Mucosa of stomach (tissue), 1 donor: Measurements from ENCODE around the gene PYHIN1.

Source experiments
- H3K27me3 ChIP-seq: one replicate; pipeline ENCODE4 v1.7.0; 2013; ENCODE audit warnings: mild to moderate bottlenecking, low read length; ENCODE audit not compliant: control insufficient read depth, insufficient read depth
- H3K36me3 ChIP-seq: one replicate; pipeline ENCODE4 v1.7.0; 2013; ENCODE audit warnings: low read length; ENCODE audit not compliant: control insufficient read depth, insufficient read depth
- H3K4me1 ChIP-seq: one replicate; pipeline ENCODE4 v1.7.0; 2013; ENCODE audit warnings: mild to moderate bottlenecking, low read length; ENCODE audit not compliant: control insufficient read depth, insufficient read depth
- H3K4me3 ChIP-seq: one replicate; pipeline ENCODE4 v1.7.0; 2013; ENCODE audit warnings: low read length
- H3K9ac ChIP-seq: one replicate; pipeline ENCODE4 v1.7.0; 2013; ENCODE audit warnings: mild to moderate bottlenecking, low read length, moderate library complexity
- H3K9me3 ChIP-seq: one replicate; pipeline ENCODE4 v1.7.0; 2013; ENCODE audit warnings: mild to moderate bottlenecking, low read length, moderate library complexity; ENCODE audit not compliant: control insufficient read depth
- donor health status: Pancreatic carcinoma.

Gene PYHIN1

DNA sequence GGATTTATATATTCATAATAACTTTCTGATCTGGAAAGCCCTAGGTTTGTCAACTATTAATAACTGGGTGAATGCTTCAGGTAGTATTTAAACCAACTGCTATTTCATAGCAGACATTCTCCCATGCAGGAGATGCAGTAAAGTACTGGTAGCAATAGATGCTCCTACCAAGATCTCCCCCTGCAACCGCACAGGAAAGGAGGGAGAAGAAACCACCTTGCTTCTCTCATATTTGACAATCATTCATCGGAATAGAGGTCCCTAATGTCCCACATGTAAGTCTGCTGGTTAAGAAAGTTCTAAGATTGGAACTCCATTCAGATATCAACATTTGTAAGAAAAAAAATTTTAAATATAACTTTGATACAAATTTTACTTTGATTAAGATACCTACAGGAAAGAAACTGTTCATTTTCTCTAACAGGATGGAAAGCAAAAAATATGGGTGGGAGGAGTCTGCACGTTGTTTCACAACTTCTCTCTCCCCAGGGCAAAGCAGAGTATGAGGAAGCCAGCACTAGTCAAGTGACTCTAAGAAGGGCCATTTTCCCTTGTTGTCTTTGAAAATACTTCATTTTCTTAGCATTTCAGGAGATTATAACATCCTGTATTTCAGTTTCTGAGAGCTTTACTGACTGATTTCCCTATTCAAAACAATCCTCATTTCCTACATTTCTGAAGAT is at the start of gene PYHIN1:
TSS of gene PYHIN1 (plus strand) at position 498 of the 683 bp plus-strand sequence. CDS start 5,359 bp downstream, outside the sequence.
- Histone ChIP-seq H3K36me3 (no peaks in the 10 kb centered on the region), H3K4me1 (no peaks in the 10 kb centered on the region), H3K4me3 (no peak within 1 kb of the TSS), H3K9me3 (no peaks in the 10 kb centered on the region), H3K9ac (no peak within 1 kb of the TSS), H3K27me3 (no peaks in the 10 kb centered on the region)

DNA sequence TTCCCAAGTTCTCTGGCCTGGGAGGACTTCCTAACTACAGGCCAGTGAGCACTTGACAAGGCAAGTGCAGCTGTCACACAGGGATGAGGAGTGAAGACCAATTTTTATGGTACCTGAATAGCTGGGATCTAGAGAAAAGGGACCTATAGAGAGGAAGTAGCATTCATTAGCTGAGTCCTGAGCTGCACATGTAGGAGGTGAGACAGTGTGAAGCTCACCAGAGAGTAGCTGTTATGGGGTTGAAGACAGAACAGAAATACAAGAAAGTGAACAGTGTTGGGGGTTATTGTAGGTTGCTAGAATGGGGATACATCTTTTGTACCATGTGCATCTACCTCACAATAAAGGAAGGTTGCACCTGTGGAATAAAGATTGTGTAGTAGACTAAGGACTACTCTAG is 37.7 kb upstream of the PYHIN1 start:
- Histone ChIP-seq H3K4me1 (no peaks in the 10 kb centered on the region), H3K9me3 (no peaks in the 10 kb centered on the region), H3K27me3 (no peaks in the 10 kb centered on the region), H3K4me3 (no peak overlapping the region), H3K9ac (no peak overlapping the region), H3K36me3 (no peaks in the 10 kb centered on the region)

DNA sequence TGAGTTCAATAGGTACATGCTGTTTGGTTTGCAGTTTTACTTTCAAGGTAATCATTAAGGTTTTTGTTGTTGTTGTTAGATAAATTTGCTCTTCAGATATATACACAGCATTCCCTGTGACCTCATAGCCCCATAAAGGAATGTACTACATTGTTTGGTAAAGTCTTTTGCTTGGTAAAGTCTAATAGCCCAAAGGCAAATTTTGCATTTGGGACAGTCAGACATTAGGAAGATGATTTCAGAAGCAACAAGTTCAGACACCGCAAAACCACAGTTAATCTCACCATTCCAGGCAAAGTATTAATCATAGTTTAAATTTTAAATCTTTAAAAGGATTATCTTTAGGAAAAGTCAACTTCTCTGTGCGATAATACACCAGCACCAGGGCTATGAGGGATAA is 32.6 kb upstream of the PYHIN1 start:
- H3K9ac ChIP-seq = no peak overlapping the region
- H3K9me3 ChIP-seq = no peaks in the 10 kb centered on the region
- H3K4me3 ChIP-seq = no peak overlapping the region
- no peaks in the 10 kb centered on the region for H3K27me3 ChIP-seq
- no peaks in the 10 kb centered on the region for H3K36me3 ChIP-seq
- no peaks in the 10 kb centered on the region for H3K4me1 ChIP-seq

DNA sequence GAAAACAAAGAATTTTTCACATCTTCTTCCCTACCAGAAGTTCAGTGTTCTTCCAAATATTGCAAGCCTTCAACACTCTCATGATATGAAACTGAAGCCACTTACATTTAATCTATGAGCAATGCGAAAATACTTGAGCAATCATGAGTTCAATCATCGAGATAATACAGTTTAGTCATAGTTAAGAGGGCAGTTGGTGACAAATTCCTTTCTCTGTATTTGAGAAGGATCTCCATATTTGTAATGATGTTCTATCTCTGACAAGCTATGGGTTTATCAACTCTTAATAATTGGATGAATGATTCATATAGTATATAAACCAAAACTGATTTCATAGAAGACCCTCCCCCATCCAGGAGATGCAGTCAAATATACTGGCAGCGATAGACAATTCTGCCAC is 29.7 kb upstream of the PYHIN1 start:
- Histone ChIP-seq H3K4me3 (no peak overlapping the region), H3K9me3 (no peaks in the 10 kb centered on the region), H3K27me3 (no peaks in the 10 kb centered on the region), H3K36me3 (no peaks in the 10 kb centered on the region), H3K4me1 (no peaks in the 10 kb centered on the region), H3K9ac (no peak overlapping the region)

DNA sequence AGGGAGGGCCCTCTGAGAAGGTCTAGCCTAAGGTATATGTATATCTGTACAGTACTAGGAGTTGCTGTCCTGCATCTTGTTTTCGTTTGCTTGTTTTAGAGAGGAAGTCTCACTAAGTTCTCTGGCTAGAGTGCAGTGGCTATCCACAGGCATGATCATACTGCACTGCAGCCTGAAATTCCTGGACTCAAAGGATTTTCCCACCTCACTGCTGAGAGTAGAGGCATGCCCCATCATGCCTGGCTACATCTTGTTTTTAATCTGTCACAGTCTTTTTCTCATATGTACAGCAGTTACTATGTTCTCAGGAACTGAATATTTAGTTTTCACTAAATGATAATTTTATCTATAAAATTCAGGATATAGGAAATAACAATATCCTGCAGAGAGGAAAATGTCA is 15.3 kb upstream of the PYHIN1 start:
- Histone ChIP-seq H3K9me3 (no peaks in the 10 kb centered on the region), H3K4me3 (no peak overlapping the region), H3K36me3 (no peaks in the 10 kb centered on the region), H3K4me1 (no peaks in the 10 kb centered on the region), H3K9ac (no peak overlapping the region), H3K27me3 (no peaks in the 10 kb centered on the region)

DNA sequence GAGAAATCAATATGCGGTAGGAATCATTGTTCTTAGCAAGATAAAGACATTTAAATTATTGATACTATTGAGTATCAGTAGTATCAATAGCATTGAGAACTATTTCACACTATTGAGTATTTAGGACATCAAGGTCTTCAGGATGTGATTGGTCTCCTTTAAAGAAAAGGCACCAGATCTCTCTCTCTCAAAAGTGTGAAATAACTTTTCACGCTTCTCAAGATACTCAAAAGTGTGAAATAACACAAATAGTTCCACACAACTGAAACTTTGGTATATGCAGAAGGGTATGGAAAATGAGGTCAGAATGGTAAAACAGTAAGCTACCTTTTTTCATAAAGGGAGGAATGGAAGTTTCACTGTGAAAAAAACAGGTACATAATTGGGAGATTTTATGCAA is 6.7 kb upstream of the PYHIN1 start:
- no peaks in the 10 kb centered on the region for H3K36me3 ChIP-seq
- H3K27me3 ChIP-seq = no peaks in the 10 kb centered on the region
- H3K4me1 ChIP-seq = no peaks in the 10 kb centered on the region
- H3K9ac ChIP-seq = no peak overlapping the region
- H3K9me3 ChIP-seq = no peaks in the 10 kb centered on the region
- no peak overlapping the region for H3K4me3 ChIP-seq

DNA sequence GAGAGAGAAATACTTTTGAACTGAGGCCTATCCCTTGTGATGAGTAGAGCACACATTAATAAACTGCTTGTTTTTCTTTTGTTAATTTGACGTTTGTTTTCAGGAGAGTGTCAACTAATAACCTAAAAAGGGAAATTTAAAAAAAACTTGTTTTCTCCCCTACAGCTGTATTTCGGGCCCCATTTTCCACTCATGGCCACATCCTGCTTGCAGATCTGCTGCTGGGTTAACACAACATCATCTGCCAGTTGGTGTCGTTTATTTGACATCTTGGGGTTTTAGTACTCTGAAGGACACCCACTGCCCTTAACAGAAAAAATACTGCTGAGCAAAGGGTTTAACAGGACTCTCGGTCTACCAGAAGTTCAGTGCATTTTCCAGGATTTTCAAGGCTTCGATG is 848 bp upstream of the PYHIN1 start:
- H3K9me3 ChIP-seq = no peaks in the 10 kb centered on the region
- no peak overlapping the region for H3K4me3 ChIP-seq
- H3K9ac ChIP-seq = no peak overlapping the region
- H3K36me3 ChIP-seq = no peaks in the 10 kb centered on the region
- no peaks in the 10 kb centered on the region for H3K4me1 ChIP-seq
- H3K27me3 ChIP-seq = no peaks in the 10 kb centered on the region

DNA sequence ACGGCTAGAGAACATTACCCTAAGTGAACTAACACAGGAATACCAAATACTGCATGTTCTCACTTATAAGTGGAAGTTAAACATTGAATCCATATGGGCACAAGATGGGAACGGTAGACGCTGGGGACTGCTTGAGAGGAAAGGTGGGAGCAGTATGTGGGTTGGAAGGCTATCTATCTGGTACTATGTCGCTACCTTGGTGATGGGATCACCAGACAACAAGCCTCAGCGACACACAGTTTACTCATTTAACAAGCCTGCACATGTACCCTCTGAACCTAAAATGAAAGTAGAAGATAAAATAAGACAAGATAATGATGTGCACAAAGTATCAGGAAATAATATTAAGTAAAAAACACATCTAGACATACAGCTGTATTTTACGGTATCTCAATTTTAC is 819 bp downstream of the PYHIN1 start:
- Histone ChIP-seq H3K4me1 (no peaks in the 10 kb centered on the region), H3K9ac (no peak overlapping the region), H3K27me3 (no peaks in the 10 kb centered on the region), H3K9me3 (no peaks in the 10 kb centered on the region), H3K4me3 (no peak overlapping the region), H3K36me3 (no peaks in the 10 kb centered on the region)

DNA sequence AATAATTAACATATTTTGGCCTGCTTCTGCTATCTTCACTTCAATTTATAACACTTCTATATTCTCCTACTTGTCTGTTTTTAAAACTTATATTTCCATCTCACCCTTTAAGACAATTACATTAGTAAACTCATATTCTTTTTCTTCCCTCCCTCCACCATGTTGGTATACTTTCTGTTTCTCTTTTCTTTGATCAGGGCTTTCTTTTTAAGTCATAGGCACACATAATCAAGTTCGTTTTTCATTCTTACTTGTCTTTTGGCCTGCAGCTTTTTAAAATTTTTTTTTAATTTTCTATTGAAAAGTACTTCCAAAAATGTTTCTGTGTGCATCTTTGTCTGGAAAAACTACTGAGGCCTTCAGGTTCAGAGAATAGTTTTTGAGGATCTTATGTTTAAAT is 2.3 kb downstream of the PYHIN1 start:
- H3K4me3 ChIP-seq = no peak overlapping the region
- no peak overlapping the region for H3K9ac ChIP-seq
- H3K4me1 ChIP-seq = no peaks in the 10 kb centered on the region
- H3K27me3 ChIP-seq = no peaks in the 10 kb centered on the region
- H3K36me3 ChIP-seq = no peaks in the 10 kb centered on the region
- H3K9me3 ChIP-seq = no peaks in the 10 kb centered on the region

DNA sequence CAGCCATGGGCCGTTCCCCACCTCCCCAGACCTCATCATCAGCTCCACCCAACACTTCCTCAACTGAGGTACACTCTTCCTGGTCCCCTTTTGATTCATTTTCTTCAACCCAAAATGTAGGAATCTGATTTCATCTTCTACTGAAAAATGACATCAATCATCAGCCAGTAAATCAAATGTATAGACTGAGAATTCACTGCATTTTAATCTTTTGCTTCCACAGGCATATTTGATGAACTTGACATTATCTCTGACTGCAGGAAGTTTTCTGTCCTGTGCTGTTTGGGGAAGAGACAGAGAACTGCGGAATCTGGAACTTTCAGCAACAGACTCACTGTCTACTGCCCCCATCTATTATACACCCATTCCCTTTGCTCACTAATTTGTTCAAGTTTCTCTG is 7.8 kb downstream of the PYHIN1 start:
- H3K27me3 ChIP-seq = no peaks in the 10 kb centered on the region
- no peak overlapping the region for H3K4me3 ChIP-seq
- no peaks in the 10 kb centered on the region for H3K36me3 ChIP-seq
- no peaks in the 10 kb centered on the region for H3K9me3 ChIP-seq
- H3K9ac ChIP-seq = no peak overlapping the region
- H3K4me1 ChIP-seq = no peaks in the 10 kb centered on the region

DNA sequence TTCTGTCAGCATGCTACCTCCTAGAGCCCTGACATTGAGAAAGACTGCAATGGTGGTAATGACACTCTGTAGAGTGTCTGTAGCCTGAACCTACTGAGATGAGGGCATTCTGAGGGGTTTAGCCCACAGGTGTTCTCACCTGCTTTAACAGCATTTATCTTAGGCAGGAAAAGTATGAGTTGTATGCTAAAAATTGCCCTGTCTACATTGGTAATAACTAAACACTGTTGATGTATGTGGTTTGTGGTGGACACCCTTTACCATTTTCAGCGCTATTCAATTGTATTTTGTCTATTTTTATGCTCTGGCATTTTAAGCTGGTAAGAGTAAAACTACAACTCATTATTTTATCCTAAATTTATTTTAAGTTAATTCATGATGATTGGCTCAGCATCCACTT is 10.0 kb downstream of the PYHIN1 start:
- no peaks in the 10 kb centered on the region for H3K36me3 ChIP-seq
- H3K9ac ChIP-seq = no peak overlapping the region
- no peak overlapping the region for H3K4me3 ChIP-seq
- no peaks in the 10 kb centered on the region for H3K27me3 ChIP-seq
- no peaks in the 10 kb centered on the region for H3K4me1 ChIP-seq
- H3K9me3 ChIP-seq = no peaks in the 10 kb centered on the region

DNA sequence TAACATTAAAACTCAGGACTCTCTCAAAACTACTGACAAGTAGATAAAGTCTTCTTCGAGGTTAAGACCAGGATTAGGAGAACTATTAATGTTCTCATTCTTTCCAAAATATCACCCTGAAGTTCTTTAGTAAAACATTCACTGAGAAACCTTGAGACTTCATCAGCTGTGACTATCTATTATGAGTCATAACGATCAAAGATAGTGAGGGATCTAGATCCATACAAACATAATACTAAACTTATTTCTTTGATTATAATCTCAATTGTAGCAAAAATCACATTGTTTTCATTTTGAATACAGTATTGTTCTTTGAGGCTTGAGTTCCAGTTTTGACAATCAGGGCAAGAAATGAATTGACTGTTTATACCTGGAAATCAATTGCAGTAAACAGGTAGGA is 11.1 kb downstream of the PYHIN1 start:
- Histone ChIP-seq H3K4me3 (no peak overlapping the region), H3K9ac (no peak overlapping the region)

DNA sequence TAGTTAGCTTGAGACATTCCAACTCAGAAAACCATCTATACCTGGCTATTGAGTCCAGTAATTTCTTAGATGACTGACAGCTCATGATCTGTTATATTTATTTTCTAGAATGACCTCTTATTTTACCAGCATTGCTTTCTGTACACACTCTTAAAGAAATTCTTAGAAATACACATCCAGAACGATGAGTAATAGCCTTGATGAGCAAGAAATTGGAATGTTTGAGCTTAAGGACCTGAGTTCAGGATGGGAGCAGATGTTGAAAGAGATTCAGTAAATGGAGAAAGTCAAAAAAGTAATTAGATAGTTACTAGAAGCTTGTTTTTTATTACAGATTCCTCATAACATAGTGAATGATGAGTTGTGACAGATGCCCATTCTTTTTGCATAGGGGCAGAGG is 11.7 kb downstream of the PYHIN1 start:
- Histone ChIP-seq H3K4me1 (no peaks in the 10 kb centered on the region), H3K9me3 (no peaks in the 10 kb centered on the region), H3K4me3 (no peak overlapping the region), H3K9ac (no peak overlapping the region), H3K27me3 (no peaks in the 10 kb centered on the region), H3K36me3 (no peaks in the 10 kb centered on the region)

More for the DNA sequence above, 11.1 kb downstream of the PYHIN1 start:
- no peaks in the 10 kb centered on the region for H3K4me1 ChIP-seq
- H3K27me3 ChIP-seq = no peaks in the 10 kb centered on the region
- H3K9me3 ChIP-seq = no peaks in the 10 kb centered on the region
- no peaks in the 10 kb centered on the region for H3K36me3 ChIP-seq
